ENCODE data around the gene EXPH5.

GRCh38 chr11:108629274-108629673 lies 35.7 kb upstream of the EXPH5 start:
- TF ChIP-seq, protein P1, sequence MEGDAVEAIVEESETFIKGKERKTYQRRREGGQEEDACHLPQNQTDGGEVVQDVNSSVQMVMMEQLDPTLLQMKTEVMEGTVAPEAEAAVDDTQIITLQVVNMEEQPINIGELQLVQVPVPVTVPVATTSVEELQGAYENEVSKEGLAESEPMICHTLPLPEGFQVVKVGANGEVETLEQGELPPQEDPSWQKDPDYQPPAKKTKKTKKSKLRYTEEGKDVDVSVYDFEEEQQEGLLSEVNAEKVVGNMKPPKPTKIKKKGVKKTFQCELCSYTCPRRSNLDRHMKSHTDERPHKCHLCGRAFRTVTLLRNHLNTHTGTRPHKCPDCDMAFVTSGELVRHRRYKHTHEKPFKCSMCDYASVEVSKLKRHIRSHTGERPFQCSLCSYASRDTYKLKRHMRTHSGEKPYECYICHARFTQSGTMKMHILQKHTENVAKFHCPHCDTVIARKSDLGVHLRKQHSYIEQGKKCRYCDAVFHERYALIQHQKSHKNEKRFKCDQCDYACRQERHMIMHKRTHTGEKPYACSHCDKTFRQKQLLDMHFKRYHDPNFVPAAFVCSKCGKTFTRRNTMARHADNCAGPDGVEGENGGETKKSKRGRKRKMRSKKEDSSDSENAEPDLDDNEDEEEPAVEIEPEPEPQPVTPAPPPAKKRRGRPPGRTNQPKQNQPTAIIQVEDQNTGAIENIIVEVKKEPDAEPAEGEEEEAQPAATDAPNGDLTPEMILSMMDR (IDR thresholded peaks at IDR 0.05) = no peak
- TF ChIP-seq EZH2 (IDR thresholded peaks at IDR 0.05; ENCODE audit: borderline replicate concordance, insufficient read depth, low read depth, low read length, poor library complexity, severe bottlenecking) = no peak
